Inflammatory macrophage treated with lipopolysaccharide for 4 hours (primary cell): ENCODE measurements around the gene SUSD4.
"Not testable (repeated sequence)": the region's sequence is repeated elsewhere in the genome, so short reads cannot be mapped to it uniquely, and the experiment has no call there.

Experiments
- DNase-seq: peaks from one replicate; pipeline ENCODE4 v3.0.0-alpha.2; 2020

SUSD4 gene, protein sequence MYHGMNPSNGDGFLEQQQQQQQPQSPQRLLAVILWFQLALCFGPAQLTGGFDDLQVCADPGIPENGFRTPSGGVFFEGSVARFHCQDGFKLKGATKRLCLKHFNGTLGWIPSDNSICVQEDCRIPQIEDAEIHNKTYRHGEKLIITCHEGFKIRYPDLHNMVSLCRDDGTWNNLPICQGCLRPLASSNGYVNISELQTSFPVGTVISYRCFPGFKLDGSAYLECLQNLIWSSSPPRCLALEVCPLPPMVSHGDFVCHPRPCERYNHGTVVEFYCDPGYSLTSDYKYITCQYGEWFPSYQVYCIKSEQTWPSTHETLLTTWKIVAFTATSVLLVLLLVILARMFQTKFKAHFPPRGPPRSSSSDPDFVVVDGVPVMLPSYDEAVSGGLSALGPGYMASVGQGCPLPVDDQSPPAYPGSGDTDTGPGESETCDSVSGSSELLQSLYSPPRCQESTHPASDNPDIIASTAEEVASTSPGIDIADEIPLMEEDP

DNA sequence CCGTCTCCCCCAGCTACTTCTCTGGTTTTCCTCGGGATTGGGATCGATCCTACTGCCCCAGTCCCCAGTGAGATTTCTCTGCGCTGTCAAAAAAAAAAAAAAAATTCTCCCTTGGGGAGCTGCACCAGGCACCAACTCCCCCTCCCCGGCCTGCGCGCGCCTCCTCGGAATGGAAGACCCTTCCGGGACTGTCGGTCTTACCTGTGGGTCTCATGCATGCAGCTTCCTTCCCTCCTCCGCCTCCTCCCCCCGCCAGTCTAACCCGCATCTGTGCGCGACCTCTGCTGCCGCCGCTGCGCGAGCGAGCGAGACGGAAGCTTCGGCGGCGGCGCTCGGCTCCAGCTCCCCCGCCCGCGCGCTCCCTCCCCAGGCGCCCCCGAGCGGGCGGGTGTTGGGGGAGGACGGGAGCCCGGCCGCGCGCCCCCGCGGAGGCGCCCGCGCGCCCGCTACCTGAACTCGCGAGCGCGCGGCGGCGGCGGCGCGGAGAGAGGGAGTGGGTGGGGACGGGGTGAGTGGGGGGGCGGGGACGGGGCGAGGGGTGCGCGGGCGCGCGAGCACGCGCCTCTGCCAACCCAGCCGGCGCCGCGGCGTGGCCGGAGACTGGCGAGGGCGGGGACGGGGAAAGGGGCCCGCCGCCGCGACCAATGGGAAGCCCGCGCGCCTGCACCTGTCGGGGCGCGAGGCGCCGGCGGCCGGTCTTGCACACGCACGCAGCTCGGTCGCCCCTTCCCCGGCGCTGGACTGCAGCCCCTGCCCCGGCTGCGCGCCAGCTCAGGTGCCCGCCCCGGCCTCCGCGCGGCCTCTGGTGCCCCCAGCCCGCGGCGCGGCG, at the start of gene SUSD4:
Gene SUSD4, minus strand, starts transcription at position 321 of the 829 bp plus-strand sequence. CDS start 751 bp downstream, outside the sequence.
- DNase-seq, result no peak

DNA sequence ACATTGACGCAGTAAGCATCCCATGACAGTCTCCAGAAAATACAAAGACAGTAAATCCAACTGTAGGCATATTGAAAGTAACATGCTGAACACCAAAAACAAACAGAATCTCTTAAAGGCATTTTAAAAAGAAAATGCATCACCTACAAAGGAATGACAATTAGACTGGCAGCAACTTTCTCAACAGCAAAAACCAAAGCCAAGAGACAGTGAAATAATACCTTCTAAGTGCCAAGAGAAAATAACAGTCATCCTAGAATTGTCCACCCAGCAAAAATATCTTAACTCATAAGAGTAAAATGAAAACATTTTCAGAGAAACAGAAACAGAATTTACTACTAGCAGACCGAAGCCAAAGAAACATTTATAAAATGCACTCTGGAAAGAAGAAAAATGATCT, 49.2 kb upstream of the SUSD4 start:
- no peak for DNase-seq

- no peak for DNase-seq
Measured at GRCh38 chr1:223411710-223412109, 47.7 kb upstream of the SUSD4 start.

DNA sequence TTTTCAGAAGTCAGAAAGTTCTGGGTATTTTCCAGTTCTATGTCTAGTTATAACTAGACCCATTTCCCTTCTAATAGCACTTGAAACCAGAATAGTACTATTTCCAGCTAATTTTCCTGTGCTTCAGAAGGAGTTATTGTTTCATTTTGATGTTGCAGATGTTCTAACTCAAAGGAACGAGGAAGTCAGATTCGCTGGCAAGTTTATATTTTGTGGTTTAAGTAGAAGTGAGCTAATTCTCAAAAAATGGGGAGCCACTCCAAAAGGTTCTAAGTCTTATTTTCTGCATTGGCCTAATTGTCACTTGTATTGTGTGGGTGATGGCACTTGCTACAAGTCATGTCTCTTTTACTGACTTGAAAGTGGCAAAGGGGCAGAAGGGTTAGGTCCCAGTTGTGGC, 47.3 kb upstream of the SUSD4 start:
- no peak for DNase-seq

- DNase-seq, result no peak
Measured at GRCh38 chr1:223410036-223410435, 46.1 kb upstream of the SUSD4 start.

DNA sequence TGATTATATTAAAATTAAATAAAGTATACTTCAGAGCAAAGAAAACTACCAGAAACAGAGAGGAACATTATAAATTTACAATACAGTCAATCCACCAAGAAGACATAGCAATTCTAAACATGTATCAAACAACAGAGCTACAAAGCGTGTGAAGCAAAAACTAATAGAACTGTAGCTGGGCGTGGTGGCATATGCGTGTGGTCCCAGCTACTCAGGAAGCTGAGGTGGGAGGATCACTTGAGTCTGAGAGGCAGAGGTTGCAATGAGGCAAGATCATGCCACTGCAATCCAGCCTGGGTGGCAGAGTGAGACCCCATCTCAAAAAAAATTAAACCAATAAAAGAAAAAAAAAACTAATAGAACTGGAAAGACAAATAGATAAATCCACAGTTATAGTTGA, 41.5 kb upstream of the SUSD4 start:
- DNase-seq, result no peak

GRCh38 chr1:223403184-223403815, 39.3 kb upstream of the SUSD4 start:
- no peak for DNase-seq

DNA sequence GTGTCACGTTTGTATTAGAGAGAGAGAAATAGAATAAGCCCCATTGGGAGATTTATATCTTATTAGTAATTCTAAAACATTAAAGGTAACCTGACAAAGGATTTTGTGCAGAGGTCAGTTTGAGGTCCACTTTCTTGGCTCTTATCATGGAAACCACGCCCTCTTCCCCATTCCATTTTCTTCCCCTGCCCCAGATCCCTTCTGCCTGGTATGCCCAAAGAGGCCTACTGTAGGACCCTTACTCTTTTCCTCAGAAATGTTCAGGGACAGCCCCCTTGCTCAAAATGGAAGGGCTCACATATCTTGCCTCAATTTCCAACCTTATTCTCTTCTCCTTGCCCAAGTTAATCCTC, 38.8 kb upstream of the SUSD4 start:
- no peak for DNase-seq

GRCh38 chr1:223401873-223402789, 38.2 kb upstream of the SUSD4 start:
- DNase-seq, result peak; percentile 36

DNA sequence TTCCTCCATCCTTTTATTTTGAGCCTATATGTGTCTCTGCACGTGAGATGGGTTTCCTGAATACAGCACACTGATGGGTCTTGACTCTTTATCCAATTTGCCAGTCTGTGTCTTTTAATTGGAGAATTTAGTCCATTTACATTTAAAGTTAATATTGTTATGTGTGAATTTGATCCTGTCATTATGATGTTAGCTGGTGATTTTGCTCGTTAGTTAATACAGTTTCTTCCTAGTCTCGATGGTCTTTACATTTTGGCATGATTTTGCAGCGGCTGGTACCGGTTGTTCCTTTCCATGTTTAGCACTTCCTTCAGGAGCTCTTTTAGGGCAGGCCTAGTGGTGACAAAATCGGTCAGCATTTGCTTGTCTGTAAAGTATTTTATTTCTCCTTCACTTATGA, 35.4 kb upstream of the SUSD4 start:
- not testable (repeated sequence) for DNase-seq

DNA sequence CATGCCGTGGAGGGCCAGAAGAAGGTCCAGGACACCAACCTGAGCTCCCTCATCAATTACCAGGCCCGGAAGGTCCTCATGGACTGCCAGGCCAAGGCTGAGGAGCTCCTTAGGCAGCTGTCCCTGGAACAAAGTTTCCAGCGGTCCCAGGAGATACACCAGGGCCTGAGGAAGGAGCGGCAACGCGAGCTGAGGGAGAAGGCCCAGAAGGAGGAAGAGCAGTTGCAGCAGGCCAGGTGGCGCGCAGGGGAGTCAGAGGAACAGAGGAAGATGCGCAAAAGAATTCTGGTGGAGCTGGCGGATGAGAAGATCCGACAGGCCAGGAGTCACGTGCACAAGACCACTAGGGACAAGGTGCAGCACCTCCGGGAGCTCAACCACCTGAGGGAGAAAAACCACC, 30.7 kb upstream of the SUSD4 start:
- no peak for DNase-seq

- DNase-seq, result no peak
Measured at GRCh38 chr1:223394242-223394641, 30.3 kb upstream of the SUSD4 start.

- no peak for DNase-seq
Measured at GRCh38 chr1:223393275-223394214, 29.6 kb upstream of the SUSD4 start, which contains the start of gene CCDC185. Gene CCDC185, plus strand, starts transcription at chr1:223393415. Its CDS starts 61 bp downstream, at chr1:223393476.

GRCh38 chr1:223390618-223391017, 26.6 kb upstream of the SUSD4 start:
- DNase-seq, result no peak

DNA sequence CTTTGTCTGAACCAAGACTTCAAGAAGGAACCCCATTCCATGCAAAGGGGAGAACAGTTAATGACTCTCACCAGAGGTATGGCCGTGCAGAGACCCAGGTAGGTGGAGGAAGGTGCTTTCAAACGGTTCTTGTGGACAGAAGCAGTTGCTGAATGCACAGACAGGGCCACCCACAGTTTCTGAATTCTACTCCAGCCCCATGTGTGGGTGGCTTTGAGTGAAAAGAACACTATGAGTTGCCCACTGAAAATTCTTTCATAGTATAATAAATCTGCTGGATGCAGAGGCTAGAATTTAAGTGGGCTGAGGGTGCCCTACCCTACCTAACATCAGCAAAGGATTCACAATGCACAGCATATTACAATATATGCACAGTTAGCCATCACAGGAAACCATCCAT, 22.0 kb upstream of the SUSD4 start:
- DNase-seq, result no peak

GRCh38 chr1:223378754-223379153, 14.8 kb upstream of the SUSD4 start:
- no peak for DNase-seq

GRCh38 chr1:223374064-223374610, 10.2 kb upstream of the SUSD4 start:
- no peak for DNase-seq

GRCh38 chr1:223364685-223365382, 858 bp upstream of the SUSD4 start:
- DNase-seq, result no peak

- no peak for DNase-seq
Measured at GRCh38 chr1:223363057-223363855, 720 bp downstream of the SUSD4 start.
